LNCAP (cell line): ENCODE data around the gene LMCD1.

Source experiments
- TF ChIP-seq, protein P1 (sequence below): fragments of 450-650 bp; IDR thresholded peaks from 2 replicates; pipeline ENCODE4 v1.5.1; 2017; ENCODE audit warnings: mild to moderate bottlenecking

The LMCD1 gene

DNA sequence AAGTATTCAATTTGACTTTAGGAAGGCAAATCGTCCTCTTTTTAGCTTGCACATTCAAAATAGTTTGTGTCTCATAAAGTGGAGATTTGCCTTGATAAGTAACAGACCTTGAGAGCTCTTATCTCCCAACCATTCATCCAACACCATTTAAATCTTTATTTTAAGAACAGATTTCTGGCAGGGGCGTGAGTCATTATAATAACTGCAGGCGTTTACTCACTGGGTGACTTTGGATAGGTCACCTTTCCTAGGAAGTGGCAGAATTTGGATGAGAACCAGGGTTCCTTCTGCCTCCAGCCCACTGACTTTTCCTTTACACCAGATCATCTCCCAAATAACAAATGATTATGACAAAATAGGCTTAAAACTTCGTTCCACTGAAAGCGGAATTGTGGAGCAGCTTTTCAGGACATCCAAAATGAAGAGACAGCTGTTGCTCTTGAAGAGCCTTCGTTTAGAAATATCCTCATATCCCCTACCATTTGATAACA lies 5.0 kb downstream of the LMCD1 start:
- TF ChIP-seq, protein P1, sequence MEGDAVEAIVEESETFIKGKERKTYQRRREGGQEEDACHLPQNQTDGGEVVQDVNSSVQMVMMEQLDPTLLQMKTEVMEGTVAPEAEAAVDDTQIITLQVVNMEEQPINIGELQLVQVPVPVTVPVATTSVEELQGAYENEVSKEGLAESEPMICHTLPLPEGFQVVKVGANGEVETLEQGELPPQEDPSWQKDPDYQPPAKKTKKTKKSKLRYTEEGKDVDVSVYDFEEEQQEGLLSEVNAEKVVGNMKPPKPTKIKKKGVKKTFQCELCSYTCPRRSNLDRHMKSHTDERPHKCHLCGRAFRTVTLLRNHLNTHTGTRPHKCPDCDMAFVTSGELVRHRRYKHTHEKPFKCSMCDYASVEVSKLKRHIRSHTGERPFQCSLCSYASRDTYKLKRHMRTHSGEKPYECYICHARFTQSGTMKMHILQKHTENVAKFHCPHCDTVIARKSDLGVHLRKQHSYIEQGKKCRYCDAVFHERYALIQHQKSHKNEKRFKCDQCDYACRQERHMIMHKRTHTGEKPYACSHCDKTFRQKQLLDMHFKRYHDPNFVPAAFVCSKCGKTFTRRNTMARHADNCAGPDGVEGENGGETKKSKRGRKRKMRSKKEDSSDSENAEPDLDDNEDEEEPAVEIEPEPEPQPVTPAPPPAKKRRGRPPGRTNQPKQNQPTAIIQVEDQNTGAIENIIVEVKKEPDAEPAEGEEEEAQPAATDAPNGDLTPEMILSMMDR = no peak

DNA sequence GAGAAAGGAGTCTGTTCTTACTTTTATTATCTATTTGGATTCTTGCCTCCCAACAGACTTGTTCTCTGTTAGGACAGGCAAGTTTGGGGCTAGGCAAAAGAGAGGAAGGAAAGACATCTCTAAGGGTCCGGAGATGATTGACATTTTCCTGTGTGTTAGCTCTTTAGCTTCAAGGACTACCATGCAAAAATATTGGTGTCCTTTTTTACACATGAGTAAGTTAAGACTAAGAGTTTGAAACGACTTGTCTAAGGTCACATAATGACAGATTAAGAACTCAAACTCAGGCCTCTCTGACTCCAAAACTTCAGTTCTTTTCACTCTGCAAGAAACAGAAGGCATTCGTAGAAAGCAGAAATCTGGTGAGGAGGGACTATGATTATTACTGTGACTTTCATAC lies 5.9 kb downstream of the LMCD1 start:
- TF ChIP-seq, protein P1 = no peak

DNA sequence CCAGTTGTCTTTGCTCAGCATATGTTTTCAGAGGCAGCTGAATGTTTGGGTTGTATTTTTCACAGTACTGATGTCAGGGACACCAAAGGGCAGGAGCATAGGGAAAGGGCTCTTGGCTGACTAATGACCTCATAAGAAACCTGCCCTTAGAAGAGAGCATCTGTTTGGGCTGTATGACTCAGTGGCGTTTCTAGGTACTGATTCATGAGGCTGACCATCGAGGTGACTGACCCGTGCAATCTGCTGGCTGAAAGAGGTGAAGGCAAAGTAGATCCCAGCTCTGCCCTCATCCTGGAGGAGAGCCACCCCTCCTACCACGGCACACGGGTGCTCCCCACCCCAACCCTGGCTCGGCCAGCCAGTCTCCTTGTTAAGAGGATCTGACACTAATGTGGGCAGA lies 8.3 kb downstream of the LMCD1 start:
- TF ChIP-seq, protein P1 = no peak

DNA sequence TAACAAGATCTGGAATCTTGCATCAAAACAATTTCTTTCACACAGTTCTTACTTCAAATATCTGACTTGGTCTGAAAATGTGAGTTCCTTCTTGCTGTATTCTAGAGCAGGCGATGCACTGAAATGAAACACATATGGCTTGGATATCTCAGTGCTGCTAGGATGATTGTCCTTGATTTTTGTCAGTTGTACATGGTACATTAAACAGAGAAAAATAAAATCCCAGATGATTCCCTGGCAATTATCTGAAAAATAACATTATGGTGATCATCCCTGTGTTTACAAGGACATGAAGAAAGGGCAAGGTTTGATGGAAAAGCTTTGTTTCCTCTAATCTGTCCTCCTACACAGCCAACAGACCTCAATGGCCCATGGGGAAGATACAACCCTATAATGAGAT lies 10.6 kb downstream of the LMCD1 start:
- TF ChIP-seq, protein P1 = no peak

DNA sequence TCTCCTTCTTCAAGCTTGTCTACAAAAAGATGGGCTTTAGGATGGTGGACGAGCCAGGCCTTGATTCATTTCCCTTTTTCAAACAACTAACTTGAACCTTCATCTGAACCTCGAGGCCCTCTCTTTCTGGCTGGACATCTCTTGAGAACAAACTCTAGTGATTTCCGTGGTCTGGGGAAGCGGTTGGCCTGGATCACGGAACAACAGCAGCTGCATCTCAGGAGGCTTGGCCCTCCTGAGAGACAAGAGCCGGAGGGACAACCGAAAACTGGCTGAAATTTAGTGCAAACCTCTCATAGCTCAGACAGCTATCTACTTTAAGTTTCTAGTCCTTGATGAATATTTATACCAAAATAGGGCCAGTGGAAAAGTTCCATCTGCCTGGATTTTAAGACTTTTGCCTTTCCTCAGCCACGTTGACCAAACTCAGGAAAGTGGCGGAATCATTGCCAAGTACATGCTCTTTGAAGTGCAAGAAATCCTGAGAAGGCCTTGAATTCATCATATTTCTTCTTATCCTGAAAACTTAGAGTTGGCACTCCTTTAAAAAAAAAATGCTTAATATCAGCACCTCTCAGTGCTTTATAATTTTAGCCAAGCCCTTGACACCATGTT lies 14.5 kb downstream of the LMCD1 start:
- TF ChIP-seq, protein P1 = no peak

DNA sequence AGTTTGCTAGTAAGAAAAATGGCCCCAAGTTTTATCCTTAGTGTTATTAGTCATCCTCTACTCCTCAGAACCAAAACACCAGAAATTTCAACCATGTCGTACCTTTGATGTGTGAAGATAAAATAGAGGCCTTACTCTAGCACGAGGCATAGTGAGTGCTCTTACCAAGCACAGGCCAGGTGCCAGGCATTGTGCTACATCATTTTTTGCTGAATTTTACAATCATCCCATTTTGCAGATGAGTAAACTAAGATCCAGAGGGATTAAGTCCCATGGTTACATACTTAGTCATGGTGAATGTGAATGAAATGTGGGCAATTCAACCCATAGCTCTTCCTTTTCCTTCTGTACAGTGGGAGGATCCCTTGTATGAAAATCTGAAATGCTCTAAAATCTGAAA lies 15.2 kb downstream of the LMCD1 start:
- TF ChIP-seq, protein P1 = no peak

DNA sequence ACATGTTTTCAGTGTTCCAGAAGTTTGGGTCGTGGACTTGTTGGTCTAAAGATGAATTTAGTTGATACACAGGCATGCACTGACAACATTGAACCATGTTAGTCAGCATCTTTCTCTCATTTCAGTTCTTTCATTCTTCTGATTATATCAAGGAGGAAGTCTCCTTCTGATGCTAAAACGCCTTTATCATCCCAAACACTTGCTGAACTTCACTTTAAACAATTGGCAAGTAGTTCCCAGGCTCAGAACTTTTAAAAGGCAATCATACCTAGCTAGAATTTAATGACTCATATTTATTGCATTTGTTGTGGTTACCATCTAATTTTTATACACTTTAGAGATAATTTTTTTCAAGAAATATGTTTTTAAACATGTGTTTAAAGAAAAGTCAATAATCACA lies 15.9 kb downstream of the LMCD1 start:
- TF ChIP-seq, protein P1 = no peak

DNA sequence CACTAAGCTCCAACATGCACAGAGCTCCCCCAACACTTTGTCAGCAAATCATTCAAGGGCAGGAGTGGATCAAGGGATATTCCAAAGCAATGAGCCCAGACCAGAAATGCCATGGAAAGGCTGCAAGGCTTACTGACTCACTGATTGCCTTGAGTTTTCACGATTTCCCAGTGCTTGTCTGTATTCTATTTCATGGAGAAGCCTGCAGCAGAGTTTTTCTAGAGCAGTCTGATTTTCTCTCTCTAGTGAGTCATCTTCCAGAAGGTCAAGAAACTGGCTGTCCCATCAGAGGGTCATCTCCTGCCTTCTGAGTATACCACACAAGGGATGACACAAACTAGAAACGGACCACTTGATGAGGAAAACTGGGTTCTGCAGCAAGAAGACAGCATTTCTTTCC lies 16.5 kb downstream of the LMCD1 start:
- TF ChIP-seq, protein P1 = no peak
